Loucy (cell line): Measurements from ENCODE around the gene OR8D2.

Experiments
- CTCF ChIP-seq: fragments of 200-600 bp; sonication (generic); conservative IDR thresholded peaks from 2 replicates; pipeline ENCODE4 v1.5.1; 2014; ENCODE audit warnings: mild to moderate bottlenecking, antibody characterized with exemption, low read length
- EZH2phosphoT487 ChIP-seq: fragments of 200-600 bp; IDR thresholded peaks from 2 replicates; pipeline ENCODE4 v1.6.1; 2018; ENCODE audit warnings: antibody characterized with exemption, mild to moderate bottlenecking, moderate library complexity, borderline replicate concordance

- TF ChIP-seq CTCF (no peak), EZH2phosphoT487 (no peak)
These were observed 2.4 kb upstream of the OR8D2 start for GRCh38 chr11:124322356-124322755.
